GM21825 (cell line): ENCODE results near the gene PRELP.

ENCODE experiments used
- ATAC-seq: cut with Tn5 transposase; IDR thresholded peaks from one replicate; pipeline ENCODE4 v1.9.1; 2021; ENCODE audit warnings: mild to moderate bottlenecking, moderate library complexity; ENCODE audit not compliant: unreplicated experiment

PRELP gene

GRCh38 chr1:203476216-203476814 is 709 bp downstream of the PRELP start:
- no peak for ATAC-seq

- no peak for ATAC-seq
These were observed 2.1 kb downstream of the PRELP start for GRCh38 chr1:203477748-203478147.

- no peak for ATAC-seq
These were observed 2.6 kb downstream of the PRELP start for GRCh38 chr1:203478231-203478630.

GRCh38 chr1:203478986-203479385 is 3.4 kb downstream of the PRELP start:
- ATAC-seq, result no peak

GRCh38 chr1:203479646-203480045 is 4.0 kb downstream of the PRELP start:
- no peak for ATAC-seq

- ATAC-seq, result no peak
These were observed 4.5 kb downstream of the PRELP start for GRCh38 chr1:203480084-203480483.

- ATAC-seq, result no peak
These were observed 5.0 kb downstream of the PRELP start for GRCh38 chr1:203480525-203481084.

GRCh38 chr1:203481196-203481595 is 5.6 kb downstream of the PRELP start:
- no peak for ATAC-seq

GRCh38 chr1:203486618-203487370 is 11.2 kb downstream of the PRELP start:
- no peak for ATAC-seq

- ATAC-seq, result no peak
These were observed 12.9 kb downstream of the PRELP start for GRCh38 chr1:203488539-203488938.

GRCh38 chr1:203490607-203491006 is 15.0 kb downstream of the PRELP start:
- no peak for ATAC-seq

GRCh38 chr1:203491664-203492063 is 16.1 kb downstream of the PRELP start:
- ATAC-seq, result no peak

- ATAC-seq, result no peak
These were observed 16.6 kb downstream of the PRELP start for GRCh38 chr1:203492082-203492747.

- ATAC-seq, result no peak
These were observed 17.1 kb downstream of the PRELP start for GRCh38 chr1:203492748-203493130.

GRCh38 chr1:203493901-203494300 is 18.3 kb downstream of the PRELP start, which contains the start of gene OPTC:
TSS of gene OPTC (plus strand) at chr1:203494153. CDS start at chr1:203496006, 1,853 bp downstream.
- ATAC-seq, result no peak

- no peak for ATAC-seq
These were observed 20.2 kb downstream of the PRELP start for GRCh38 chr1:203495845-203496244.

- no peak for ATAC-seq
These were observed 21.7 kb downstream of the PRELP start for GRCh38 chr1:203497269-203497777.

GRCh38 chr1:203499643-203500278 is 24.2 kb downstream of the PRELP start:
- no peak for ATAC-seq

- no peak for ATAC-seq
These were observed 24.7 kb downstream of the PRELP start for GRCh38 chr1:203500279-203500678.

GRCh38 chr1:203503836-203504235 is 28.2 kb downstream of the PRELP start:
- ATAC-seq, result no peak
